Left kidney (tissue), 2 donors: Measurements from ENCODE around the gene HDLBP. TPM values are rescaled to one million over a fixed set of nuclear protein-coding genes. Genes with fewer than 3 reads are reported as not detected.
A peak's percentile ranks its signal among the peaks of the same experiment; 100 is the strongest.
"Not testable (repeated sequence)": the region's sequence is repeated elsewhere in the genome, so short reads cannot be mapped to it uniquely, and the experiment has no call there.

Source experiments
- DNase-seq: peaks from one replicate; pipeline ENCODE4 v3.0.0-alpha.2; 2013
- polyA plus RNA-seq: library from polyadenylated mRNA; unstranded; fragments of 120-200 nt; gene quantifications from one replicate; pipeline ENCODE4 v1.2.1, GENCODE V29; 2013; ENCODE audit not compliant: insufficient read length

HDLBP gene
- polyA plus RNA-seq, 1 donor: 375 TPM

DNA sequence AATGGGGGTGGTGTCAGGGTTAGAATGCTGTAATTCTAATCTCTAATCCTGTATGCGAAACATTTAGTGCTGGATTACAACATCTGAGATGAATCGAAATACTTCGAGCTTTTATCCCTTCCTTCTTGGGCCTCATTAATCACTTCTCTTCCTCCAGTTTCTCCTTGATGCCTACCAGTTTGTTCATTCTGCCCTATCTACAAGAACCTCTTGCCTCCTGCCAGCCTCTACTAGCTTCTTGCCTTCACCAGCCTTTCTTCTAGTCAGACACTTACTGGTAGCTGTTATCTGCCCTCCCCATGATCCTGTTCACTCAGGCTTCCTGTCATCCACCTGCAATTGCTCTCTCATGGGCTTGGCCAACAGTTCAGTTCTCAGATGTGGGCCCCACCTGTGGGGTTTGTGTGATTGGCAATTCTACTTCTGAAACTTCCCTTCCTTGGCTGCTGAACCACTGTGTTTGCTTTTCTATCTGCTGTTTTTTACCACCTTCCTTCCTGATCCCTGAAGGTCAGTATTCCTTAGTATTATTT, 25.2 kb upstream of the HDLBP start:
- DNase-seq: no peak

DNA sequence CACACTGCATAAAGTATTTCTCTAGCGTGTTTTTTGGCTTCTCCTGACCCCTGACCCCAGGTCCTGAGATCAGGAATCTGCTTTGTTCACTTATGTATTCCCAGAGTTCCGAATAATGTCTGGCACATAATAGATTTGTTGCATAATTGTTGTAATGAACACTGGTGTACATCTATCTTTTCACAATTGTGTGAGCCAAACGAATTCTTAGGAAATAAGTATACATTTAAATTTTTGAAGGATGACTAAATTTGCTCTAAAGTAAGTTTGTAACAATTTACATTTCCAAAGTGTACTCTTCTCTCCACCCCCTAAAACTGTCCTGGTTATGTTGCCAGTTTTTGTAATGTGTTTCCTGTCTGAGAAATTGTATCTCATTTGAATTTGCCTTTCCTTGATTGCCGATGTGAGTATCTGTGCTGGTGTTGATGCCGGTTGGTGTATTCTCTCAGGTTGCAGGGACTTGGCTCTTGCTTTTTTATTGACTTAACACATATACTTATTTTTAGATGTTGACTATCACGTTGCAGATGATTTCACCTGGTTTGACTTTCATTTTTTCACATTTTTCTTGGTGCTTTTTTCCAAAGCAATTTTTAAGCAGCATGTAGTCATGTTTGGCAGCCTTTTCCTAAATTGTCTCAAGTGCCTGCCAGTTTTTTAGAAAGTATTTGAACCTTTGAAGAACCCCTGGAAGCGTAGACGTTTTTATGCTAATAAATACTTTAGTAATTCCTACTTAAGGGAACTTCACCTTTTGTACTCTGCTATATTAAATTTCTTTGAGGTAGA, 24.6 kb upstream of the HDLBP start:
- DNase-seq: no peak

- no peak for DNase-seq
These were observed 19.3 kb upstream of the HDLBP start for GRCh38 chr2:241334813-241335212.

DNA sequence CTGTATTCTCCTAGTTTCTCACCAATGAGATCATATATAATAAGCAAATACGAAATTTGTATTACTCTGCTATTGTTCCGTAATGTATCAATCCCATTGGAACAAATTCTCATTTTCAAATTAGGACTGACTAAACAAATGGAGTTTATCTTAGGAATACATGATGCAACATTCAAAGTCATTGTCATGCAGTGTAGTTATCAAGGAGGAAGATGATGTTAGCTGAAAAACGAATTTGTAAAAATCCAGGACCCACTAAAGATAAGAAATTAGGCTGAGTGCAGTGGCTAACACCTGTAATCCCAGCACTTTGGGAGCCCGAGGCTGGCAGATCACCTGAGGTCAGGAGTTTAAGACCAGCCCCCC, 15.1 kb upstream of the HDLBP start:
- DNase-seq: no peak

DNA sequence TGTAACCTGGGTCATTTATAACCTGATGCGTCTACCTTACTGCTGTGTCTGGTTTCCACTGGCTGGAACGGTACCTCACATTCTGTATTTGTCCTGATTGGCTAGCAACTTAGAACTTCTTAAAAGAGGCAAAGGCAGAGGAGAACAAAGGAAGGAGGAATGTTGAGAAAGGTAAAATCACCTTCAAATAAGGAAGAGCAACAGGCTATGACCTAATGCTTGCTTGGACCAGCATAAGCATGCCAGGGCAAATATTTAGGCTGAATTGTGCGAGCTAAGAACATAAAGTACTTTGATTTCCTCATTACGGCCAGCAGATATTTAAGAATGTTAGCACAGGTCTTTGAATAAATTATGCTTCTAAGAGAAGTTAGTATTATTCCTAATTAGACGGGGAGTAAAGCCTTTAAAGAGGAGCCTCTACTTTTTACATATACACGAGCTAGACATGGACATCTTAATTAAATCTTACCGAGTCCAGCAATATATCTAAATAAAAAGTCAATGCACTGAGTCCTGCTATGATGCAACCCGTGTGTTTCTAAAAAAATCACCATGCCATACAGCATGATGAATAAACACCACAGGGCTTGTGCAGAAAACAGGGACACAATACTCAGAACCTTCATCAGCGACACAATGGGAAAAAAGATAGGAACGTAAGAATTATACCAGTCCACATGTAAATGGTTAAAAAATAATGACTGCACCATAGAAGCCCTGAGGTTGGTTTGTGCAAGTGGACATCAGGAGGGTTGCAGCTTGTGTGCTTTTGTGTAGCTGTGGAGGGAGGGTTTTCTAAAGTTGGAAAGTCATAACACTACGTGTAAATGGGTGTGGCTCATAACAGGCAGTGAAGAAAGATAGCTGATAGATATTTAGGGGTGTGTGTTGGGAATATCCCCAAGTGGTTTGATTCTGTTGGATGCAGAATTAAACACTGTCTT, 14.5 kb upstream of the HDLBP start:
- no peak for DNase-seq

- no peak for DNase-seq
These were observed 9.8 kb upstream of the HDLBP start for GRCh38 chr2:241325257-241325656.

- no peak for DNase-seq
These were observed 9.3 kb upstream of the HDLBP start for GRCh38 chr2:241324775-241325174.

- no peak for DNase-seq
These were observed 8.3 kb upstream of the HDLBP start for GRCh38 chr2:241323778-241324177.

GRCh38 chr2:241321886-241322285, 6.4 kb upstream of the HDLBP start:
- DNase-seq: no peak

DNA sequence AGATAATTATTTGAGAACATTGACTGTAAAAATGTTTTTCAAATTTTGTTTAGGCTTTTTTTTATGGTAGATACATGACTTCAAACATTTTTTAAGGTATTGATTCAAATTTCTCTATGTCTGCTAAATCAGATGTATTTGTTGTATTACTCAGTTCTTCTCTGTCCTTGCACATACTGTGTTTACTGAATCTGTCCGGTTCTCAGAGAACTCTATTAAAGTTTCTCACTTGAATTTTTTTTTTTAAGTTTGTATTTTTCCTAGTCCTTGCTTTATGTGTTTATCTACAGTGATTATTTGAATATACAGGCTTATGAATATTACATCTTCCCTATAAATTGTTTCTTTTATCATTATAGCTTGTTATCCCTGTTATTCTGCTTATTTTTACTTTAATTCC, 5.6 kb upstream of the HDLBP start:
- DNase-seq: no peak

DNA sequence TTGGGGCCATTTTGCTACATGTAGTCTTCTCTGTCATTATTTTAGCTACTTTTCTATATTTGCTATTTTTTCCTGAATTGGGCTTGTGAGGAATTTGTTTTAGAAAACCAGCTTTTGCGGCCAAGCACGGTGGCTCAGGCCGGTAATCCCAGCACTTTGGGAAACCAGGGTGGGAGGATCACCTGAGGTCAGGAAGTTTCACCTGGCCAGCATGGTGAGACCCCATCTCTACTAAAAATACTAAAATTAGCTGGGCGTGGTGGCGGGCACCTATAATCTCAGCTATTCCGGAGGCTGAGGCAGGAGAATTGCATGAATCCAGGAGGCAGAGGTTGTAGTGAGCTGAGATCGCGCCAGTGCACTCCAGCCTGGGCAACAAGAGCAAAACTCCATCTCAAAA, 4.9 kb upstream of the HDLBP start:
- DNase-seq: no peak

GRCh38 chr2:241318830-241319229, 3.4 kb upstream of the HDLBP start:
- not testable (repeated sequence) for DNase-seq

GRCh38 chr2:241317391-241317790, 1.9 kb upstream of the HDLBP start:
- DNase-seq: no peak

DNA sequence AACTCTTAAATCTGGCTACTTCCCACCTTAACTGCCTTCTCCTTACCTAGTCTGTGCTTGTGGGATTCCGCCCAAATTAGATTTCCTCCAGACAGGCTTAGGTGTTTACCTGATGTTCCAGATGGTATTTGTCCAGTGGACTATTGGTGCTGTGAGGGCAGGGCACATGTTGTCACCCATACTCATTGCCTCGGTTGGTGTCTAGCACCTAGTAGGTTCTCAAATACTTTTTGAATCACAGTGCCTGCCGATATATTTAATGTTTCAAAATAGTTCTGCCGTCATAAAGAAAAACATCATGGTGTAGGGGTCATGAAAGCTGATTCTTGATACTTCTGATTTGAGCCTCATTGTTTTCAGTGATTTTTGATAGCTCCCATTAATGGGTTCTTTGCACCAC, 1.4 kb upstream of the HDLBP start:
- DNase-seq: no peak

GRCh38 chr2:241315879-241316631, 583 bp upstream of the HDLBP start, which contains the start of gene SEPTIN2:
Gene SEPTIN2 (plus strand): TSS chr2:241315925. CDS start chr2:241324233, 8,308 bp downstream.
- DNase-seq: peak; percentile 64

DNA sequence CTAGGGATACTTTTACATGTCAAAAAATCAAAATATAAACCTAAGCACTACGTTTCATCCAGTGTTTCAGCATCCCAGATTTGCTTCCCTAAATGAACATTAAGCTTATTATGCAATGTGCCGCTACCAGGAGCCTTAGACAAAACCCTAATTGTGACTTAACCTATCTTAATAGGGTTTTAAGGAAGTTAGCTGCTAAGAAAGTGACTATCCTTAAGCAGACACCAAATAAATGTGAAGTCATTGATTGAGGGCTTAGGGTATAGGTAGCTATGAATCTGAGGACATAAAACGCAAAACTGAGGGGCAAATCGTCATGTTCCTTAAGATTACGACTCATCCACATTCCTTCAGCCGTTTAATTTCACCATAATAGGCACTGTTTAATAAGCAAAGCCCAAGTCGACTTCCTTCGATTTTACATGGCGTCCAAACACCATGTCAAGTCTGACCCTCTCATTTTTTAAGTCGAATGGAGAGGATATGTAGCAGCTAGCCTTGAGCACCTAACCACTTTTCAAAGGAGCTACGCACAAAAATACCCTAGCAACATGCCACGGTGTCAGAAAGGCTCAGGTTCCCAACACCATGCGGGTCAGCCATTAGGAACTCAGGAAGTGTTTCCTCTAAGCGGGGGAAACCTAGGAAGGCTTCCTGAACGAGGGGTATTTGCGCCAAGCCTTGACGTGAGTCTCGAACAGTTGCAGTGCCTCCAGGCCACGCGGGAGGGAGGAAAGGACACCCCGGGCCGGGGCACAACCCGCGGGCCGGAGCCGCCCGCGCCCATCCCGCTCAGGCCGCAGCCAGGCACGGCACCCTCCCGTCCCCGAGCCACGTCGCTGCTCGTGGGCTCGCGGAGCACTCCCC, 1.0 kb downstream of the HDLBP start:
- DNase-seq: peak; percentile 34

DNA sequence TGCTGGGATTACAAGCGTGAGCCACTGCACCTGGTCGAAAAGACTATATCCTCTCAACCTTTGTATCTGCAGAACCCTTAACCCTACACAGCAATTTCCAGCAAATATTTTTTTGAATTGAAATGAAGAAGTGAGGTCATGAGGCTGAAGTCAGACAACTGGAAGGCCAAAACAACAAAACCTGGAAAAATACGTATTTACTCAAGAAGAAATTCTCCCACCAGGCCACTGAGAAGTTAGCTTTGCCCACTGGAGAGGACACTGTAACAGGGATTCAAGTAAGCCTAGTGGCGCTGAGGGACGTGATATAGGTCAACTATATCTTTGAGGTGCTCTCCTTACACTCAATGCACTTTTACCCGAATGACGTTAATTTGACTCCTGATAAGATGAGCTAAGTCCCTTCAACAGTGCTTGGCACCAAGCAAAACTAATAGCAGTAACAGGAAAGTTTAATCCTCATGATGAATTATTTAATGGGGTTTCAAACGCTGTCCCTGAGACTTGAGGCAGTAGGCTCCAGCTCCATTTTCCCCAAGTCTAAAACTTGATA, 1.9 kb downstream of the HDLBP start:
- DNase-seq: no peak

DNA sequence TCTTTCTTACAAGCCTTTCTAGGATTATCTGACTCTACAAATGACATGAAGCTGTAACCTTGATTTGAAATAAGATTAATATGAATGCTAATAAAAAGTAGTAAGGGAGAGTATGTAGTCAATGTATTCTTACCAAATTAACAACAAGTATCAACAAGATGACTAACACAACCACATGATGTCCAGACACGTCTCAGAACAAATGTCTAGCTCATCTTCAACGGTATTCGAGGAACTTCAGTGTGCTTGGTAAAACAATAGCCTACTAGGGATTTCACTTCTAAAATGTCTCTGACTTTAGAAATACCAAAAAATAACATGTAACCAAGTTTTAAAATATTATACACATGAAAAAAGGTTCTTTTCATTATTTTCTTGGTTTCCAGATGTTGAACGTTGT, 3.4 kb downstream of the HDLBP start:
- no peak for DNase-seq

DNA sequence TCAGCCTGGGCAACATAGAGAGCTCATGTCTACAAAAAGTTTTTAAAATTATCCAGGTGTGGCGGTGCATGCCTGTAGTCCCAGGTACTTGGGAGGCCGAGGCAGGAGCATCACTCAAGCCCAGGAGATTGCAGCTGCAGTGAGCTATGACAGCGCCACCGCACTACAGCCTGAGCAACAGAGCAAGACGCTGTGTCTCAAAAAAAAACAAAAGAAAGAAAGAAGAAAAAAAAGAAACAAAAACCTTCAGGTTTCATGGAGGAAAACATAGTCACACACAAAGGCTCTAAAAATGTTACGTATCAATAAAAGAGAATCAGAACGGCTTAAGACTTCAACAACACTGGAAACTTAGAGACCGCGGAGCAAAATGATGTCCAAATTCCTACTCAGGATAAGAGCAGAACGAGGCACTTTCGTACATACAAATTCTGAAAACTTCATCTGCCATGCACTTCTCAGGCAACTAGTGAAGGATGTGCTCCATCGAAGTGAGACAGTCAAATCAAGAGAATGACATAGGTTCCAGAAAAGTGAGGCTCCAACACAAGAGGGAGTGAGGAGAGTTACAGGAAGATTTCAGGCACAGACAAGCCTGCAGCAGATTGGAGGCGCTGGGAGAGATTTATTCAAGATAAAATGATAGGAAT, 4.4 kb downstream of the HDLBP start:
- no peak for DNase-seq

DNA sequence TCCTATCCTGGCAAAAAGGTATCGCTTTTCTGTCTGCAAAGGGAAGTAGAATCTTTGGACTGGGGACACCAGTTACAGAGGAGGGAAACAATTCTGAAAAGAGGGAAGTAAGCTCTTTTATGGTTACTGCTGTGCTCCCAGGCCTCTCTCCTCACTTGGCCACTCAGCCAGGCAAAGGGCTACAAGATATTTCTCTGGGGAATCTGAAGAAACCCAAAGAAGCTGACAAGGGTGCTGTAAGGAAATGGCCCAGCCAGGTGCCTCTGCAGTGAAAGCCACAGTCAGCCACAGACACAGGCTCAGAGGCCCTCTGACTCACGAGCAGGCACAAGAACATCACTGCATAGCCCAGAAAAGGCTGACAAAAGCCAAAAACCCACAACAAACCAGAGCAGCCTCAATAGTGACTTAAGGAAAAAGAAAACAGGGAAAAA, 5.8 kb downstream of the HDLBP start:
- DNase-seq: no peak
